DOHH2 (cell line): ENCODE measurements around the gene VEGFA.

Experiments
- CTCF ChIP-seq: fragments of 200-600 bp; sonication (generic); IDR thresholded peaks from one replicate; pipeline ENCODE4 v1.5.1; 2014; ENCODE audit warnings: antibody characterized with exemption, mild to moderate bottlenecking, low read depth, low read length; ENCODE audit not compliant: poor library complexity, severe bottlenecking
- EZH2phosphoT487 ChIP-seq: fragments of 200-600 bp; sonication (generic); IDR thresholded peaks from 2 replicates; pipeline ENCODE4 v1.6.1; 2017; ENCODE audit warnings: borderline replicate concordance, mild to moderate bottlenecking, antibody characterized with exemption, low read length, moderate library complexity, mixed read lengths

GRCh38 chr6:43805699-43806042 lies 35.7 kb downstream of the VEGFA start:
- TF ChIP-seq EZH2phosphoT487 (no peak), CTCF (no peak)
